Heart left ventricle (tissue), 16 donors: Measurements from ENCODE around the gene TMEM238. TPM values are rescaled to one million over a fixed set of nuclear protein-coding genes. Genes with fewer than 3 reads are reported as not detected.

ENCODE experiments used
- ATAC-seq, 4 donors: fragments of 200-7000 bp; cut with Tn5 transposase; one replicate each; pipeline ENCODE4 v1.9.1; 2020 to 2022; ENCODE audit warnings: moderate library complexity in 4 of 4, mild to moderate bottlenecking in 3 of 4, moderate number of reproducible peaks in 1 of 4
- DNase-seq, 5 donors: peaks; one replicate each; pipeline ENCODE4 v3.0.0-alpha.2; 2020
- H3K27ac ChIP-seq, 12 donors: fragments of 200-600 bp; sonication (generic) in 4 of 12; one replicate each; pipeline versions ENCODE4 v1.5.0 to v1.8.0; 2016 to 2022; ENCODE audit warnings: mild to moderate bottlenecking in 2 of 12
- H3K27me3 ChIP-seq, 9 donors: fragments of 200-600 bp; sonication (generic) in 2 of 9; one replicate each; pipeline versions ENCODE4 v1.5.1 to v1.8.0; 2016 to 2022; ENCODE audit warnings: mild to moderate bottlenecking in 3 of 9
- H3K36me3 ChIP-seq, 9 donors: fragments of 200-600 bp; sonication (generic) in 2 of 9; one replicate each; pipeline versions ENCODE4 v1.5.0 to v1.8.0; 2018 to 2022; ENCODE audit warnings: mild to moderate bottlenecking in 2 of 9
- H3K4me1 ChIP-seq, 12 donors: fragments of 200-600 bp; sonication (generic) in 4 of 12; one replicate each; pipeline versions ENCODE4 v1.5.0 to v1.8.0; 2016 to 2022; ENCODE audit warnings: mild to moderate bottlenecking in 3 of 12
- H3K4me3 ChIP-seq, 12 donors: fragments of 200-600 bp; sonication (generic) in 4 of 12; one replicate each; pipeline versions ENCODE4 v1.5.0 to v1.8.0; 2017 to 2022; ENCODE audit warnings: mild to moderate bottlenecking in 9 of 12, moderate library complexity in 4 of 12
- H3K9me3 ChIP-seq, 12 donors: fragments of 200-600 bp; sonication (generic) in 4 of 12; one replicate each; pipeline versions ENCODE4 v1.5.0 to v1.8.0; 2016 to 2022; ENCODE audit warnings: mild to moderate bottlenecking in 1 of 12
- CTCF ChIP-seq, 12 donors: fragments of 200-600 bp; sonication (generic) in 4 of 12; IDR thresholded peaks; one replicate each; pipeline versions ENCODE4 v1.5.0 to v1.8.0; 2018 to 2022; ENCODE audit warnings: antibody characterized with exemption in 12 of 12, mild to moderate bottlenecking in 5 of 12
- POLR2A ChIP-seq, 2 donors: fragments of 450-650 bp; IDR thresholded peaks; one replicate each; pipeline ENCODE4 v1.6.1; 2017; ENCODE audit warnings: antibody characterized with exemption in 2 of 2, mild to moderate bottlenecking in 2 of 2, moderate library complexity in 2 of 2
- whole genome bisulfite sequencing, 4 donors: extraction: QIAGEN DNeasy Blood & Tissue Kit in 2 of 4; methylation state at CpG; one replicate each; pipeline versions ENCODE4 v1.1.5 to v1.1.7; 2013 to 2018; 5-methylcytosine and 5-hydroxymethylcytosine counted together
- intact Hi-C, 10 donors: fragments of 100-400 bp; cut with DNase I; formaldehyde crosslinking; loops; one replicate each; pipeline versions ENCODE4 v1.11.1 to v1.14.2; 2022
- polyA plus RNA-seq, 2 donors: library from polyadenylated mRNA; stranded (reverse); fragments of 200-250 nt; gene quantifications; one replicate each; pipeline ENCODE4 v1.2.3, GENCODE V29; 2013
- total RNA-seq, 9 donors: library from RNA; depleted of rRNA in 2 of 9; stranded (reverse); fragments of >200 nt in 2 of 9; fragmentation: NEBNext Ultra II Directional in 3 of 9; extraction: Animal tissue kit (Norgen Biotek cat#: 25700) in 3 of 9; gene quantifications; one replicate each; pipeline versions ENCODE4 v1.1.0 to v1.2.4, GENCODE V29; 2016 to 2023
- donor health status: ischemic (EF 13 %, LVEDD 7.1; RV severe dilation, severe dysfunction).
- donor health status: healthy with polysubstance abuse.
- donor health status: DM: no; HTN: yes; CAD: no.
- donor health status: DM: no; HTN: no; CAD: no.
- donor health status: ischemic (EF 25% LVEDD 6.9; RV normal size, moderate dysfunction).
- donor health status: ischemic (EF 25% LVEDD 5.7; RV mildly dilated, moderate dysfunction).
- donor health status: healthy.
- donor health status: DM: yes; HTN: yes; CAD: no.
- donor health status: ischemic (EF 35%, LVEDD 5.7; RV mildly dilated, moderate dysfunction).
- donor health status: nonischemic (EF 11% LVEDD 7.7; RV severe dilation, severe dysfunction).
- donor health status: DM: yes; HTN: yes; CAD: no.
- donor health status: PGD.
- donor health status: ischemic (EF 29% LVEDD 5.4; RV normal size, mild dysfunction).
- donor health status: nonischemic (EF 23%, LVEDD 6.1; RV moderate dilation, normal function).

Gene TMEM238
- total and polyA plus RNA-seq, 11 donors: 0.35 to 2.2 (median 0.56) TPM; not detected in 4

GRCh38 chr19:55350620-55351315 is 33.3 kb downstream of the TMEM238 start:
- Histone ChIP-seq H3K9me3 (no peaks in the 10 kb centered on the region), H3K36me3 (peaks cover 0 to 13% (median 0%) of the 10 kb centered on the region in 9 donors), H3K4me3 (no peak overlapping the region), H3K27ac (no peak overlapping the region), H3K27me3 (peaks cover 10 to 62% (median 42%) of the 10 kb centered on the region in 9 donors), H3K4me1 (peaks cover 0 to 21% (median 14%) of the 10 kb centered on the region in 12 donors)
- no peak for DNase-seq
- 75 to 80% (median 75%) methylated on average over 11 of the region's 11 CpGs for WGBS, 4 donors
- ATAC-seq: no peak
- intact Hi-C loops: no loop called here
- TF ChIP-seq POLR2A (IDR thresholded peaks at IDR 0.05): no peak
- no peak for TF ChIP-seq CTCF (IDR thresholded peaks at IDR 0.05)

- intact Hi-C loops: no loop called here
These were observed 35.6 kb downstream of the TMEM238 start for GRCh38 chr19:55348317-55349034.

GRCh38 chr19:55347442-55348009 is 36.6 kb downstream of the TMEM238 start:
- WGBS, 4 donors: 77 to 90% (median 81%) methylated on average over 6 to 10 of the region's 10 CpGs
- H3K9me3 ChIP-seq: no peaks in the 10 kb centered on the region
- no peak for TF ChIP-seq POLR2A (IDR thresholded peaks at IDR 0.05)
- no peak for TF ChIP-seq CTCF (IDR thresholded peaks at IDR 0.05)
- H3K27me3 ChIP-seq: peaks cover 0 to 30% (median 14%) of the 10 kb centered on the region in 9 donors
- intact Hi-C loops: no loop called here
- DNase-seq (no peak), ATAC-seq (no peak)
- peaks cover 0 to 24% (median 14%) of the 10 kb centered on the region in 9 donors for H3K36me3 ChIP-seq
- peaks cover 0 to 8% (median 0%) of the 10 kb centered on the region in 12 donors for H3K4me1 ChIP-seq
- H3K27ac ChIP-seq: no peak overlapping the region
- no peak overlapping the region for H3K4me3 ChIP-seq

More at GRCh38 chr19:55348317-55349034, 35.6 kb downstream of the TMEM238 start:
- ATAC-seq: no peak
- H3K27ac ChIP-seq: no peak overlapping the region
- no peak overlapping the region for H3K4me3 ChIP-seq
- peaks cover 3 to 39% (median 24%) of the 10 kb centered on the region in 9 donors for H3K27me3 ChIP-seq
- peaks cover 0 to 13% (median 4%) of the 10 kb centered on the region in 12 donors for H3K4me1 ChIP-seq
- 67 to 72% (median 69%) methylated on average over 18 to 22 of the region's 22 CpGs for WGBS, 4 donors
- DNase-seq: no peak
- no peak for TF ChIP-seq POLR2A (IDR thresholded peaks at IDR 0.05)
- TF ChIP-seq CTCF (IDR thresholded peaks at IDR 0.05): no peak
- H3K9me3 ChIP-seq: no peaks in the 10 kb centered on the region
- H3K36me3 ChIP-seq: peaks cover 0 to 16% (median 8%) of the 10 kb centered on the region in 9 donors
